RWPE1 (cell line): ENCODE results near the gene NUMA1.

ENCODE experiments used
- CTCF ChIA-PET: fragments of 350-600 bp; sonication (Branson Sonifier 250); formaldehyde crosslinking; extraction: SDS; loops from one replicate; lab custom pipeline; 2021; lab: Yijun Ruan, JAX
- POLR2A ChIA-PET: fragments of 400-600 bp; formaldehyde crosslinking; extraction: SDS; loops from one replicate; lab custom pipeline; 2020; ENCODE audit warnings: antibody characterized with exemption; ENCODE audit not compliant: low non-redundant PET; lab: Yijun Ruan, JAX
- DNase-seq: peaks from one replicate; pipeline ENCODE4 v3.0.0; 2012; ENCODE audit warnings: low spot score
- H3K27ac ChIP-seq: fragments of 450-650 bp; 2 replicates; pipeline ENCODE4 v1.5.1; 2017
- TF ChIP-seq, protein P1 (sequence below): fragments of 450-650 bp; conservative IDR thresholded peaks from 2 replicates; pipeline ENCODE4 v1.5.1; 2017; ENCODE audit warnings: low read depth, mild to moderate bottlenecking

The NUMA1 gene

DNA sequence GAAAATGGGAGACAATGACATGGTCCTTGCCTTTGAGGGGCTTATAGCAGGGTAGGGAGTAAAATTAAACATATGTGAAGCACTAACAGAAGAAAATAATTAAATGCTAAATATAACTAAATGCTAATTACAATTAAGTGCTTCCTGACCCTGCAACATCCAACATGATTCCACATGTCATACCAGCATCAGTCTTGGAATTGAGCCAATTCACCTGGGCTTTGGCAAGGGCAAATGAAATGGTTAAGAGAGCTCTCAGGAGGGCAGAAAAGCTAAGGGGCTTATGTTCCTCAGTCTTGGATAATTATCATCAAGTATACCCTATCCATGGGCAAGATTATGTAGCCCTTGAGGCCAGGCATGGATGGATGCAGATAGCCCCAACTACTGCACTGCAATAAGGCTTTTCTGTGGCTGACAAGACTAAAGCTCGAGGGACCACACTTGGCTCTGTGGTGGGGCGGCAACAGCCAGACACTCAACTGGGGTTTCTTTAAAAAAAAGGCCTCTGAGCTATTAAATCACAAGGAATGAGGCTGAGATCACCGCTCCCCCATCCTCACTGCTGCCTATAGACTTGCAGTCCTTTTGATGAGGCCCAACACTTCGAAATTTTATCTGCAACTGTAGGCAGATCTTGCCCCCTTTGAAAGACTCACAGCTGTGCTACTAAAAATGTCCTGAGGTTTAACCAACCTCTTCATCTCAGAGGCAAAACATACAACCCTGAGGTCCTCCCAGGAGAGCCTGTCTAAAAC is 42.6 kb downstream of the NUMA1 start:
- POLR2A ChIA-PET: no interaction called here
- H3K27ac ChIP-seq: peak overlapping the region; percentile 100

GRCh38 chr11:72036687-72037086 is 43.7 kb downstream of the NUMA1 start:
- ChIA-PET POLR2A (no interaction called here), CTCF (interaction anchor here (0.7 kb wide), 2 partner anchors 62 to 113 kb away, joined by 3 to 4 read pairs; no protein-coding TSS in a partner anchor)
- no peak overlapping the region for H3K27ac ChIP-seq
- DNase-seq: no peak
- TF ChIP-seq, protein P1, sequence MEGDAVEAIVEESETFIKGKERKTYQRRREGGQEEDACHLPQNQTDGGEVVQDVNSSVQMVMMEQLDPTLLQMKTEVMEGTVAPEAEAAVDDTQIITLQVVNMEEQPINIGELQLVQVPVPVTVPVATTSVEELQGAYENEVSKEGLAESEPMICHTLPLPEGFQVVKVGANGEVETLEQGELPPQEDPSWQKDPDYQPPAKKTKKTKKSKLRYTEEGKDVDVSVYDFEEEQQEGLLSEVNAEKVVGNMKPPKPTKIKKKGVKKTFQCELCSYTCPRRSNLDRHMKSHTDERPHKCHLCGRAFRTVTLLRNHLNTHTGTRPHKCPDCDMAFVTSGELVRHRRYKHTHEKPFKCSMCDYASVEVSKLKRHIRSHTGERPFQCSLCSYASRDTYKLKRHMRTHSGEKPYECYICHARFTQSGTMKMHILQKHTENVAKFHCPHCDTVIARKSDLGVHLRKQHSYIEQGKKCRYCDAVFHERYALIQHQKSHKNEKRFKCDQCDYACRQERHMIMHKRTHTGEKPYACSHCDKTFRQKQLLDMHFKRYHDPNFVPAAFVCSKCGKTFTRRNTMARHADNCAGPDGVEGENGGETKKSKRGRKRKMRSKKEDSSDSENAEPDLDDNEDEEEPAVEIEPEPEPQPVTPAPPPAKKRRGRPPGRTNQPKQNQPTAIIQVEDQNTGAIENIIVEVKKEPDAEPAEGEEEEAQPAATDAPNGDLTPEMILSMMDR: no peak

More for the DNA sequence above, 42.6 kb downstream of the NUMA1 start:
- TF ChIP-seq, protein P1: no peak
- DNase-seq: no peak
- CTCF ChIA-PET: interaction anchor here (0.6 to 3.7 kb wide), 3 partner anchors 13 to 538 kb away, joined by 3 to 18 read pairs (median 3); no protein-coding TSS in a partner anchor

DNA sequence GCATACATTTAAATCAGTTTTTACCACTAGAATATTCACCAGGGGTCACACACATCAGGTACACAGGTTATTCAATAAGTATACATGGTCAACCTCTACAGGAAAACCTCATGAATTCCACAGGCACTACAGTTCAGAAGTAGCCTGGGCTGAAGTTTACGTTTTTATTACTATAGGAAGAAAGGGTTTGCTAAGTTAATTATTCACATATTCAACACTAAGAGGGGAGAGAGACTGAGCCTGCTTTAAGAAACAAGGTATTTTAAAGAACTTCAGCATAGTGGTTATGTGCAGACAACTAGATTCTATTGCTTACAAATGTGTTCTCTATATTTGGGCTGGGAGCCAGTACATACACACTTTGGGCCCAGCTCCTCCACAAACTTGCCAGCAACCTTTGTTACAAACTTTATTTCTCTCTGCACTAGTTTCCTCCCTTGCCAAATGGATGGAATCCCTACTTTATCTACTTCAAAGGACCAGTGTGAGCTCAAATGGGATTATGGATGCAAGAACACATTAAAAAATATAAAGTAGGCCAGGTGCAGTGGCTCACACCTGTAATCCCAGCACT is 49.8 kb downstream of the NUMA1 start:
- POLR2A ChIA-PET: no interaction called here
- H3K27ac ChIP-seq: no peak overlapping the region
- CTCF ChIA-PET: interaction anchor here (0.7 to 1.2 kb wide), 2 partner anchors 61 to 403 kb away, joined by 3 to 4 read pairs; no protein-coding TSS in a partner anchor

GRCh38 chr11:72026090-72026489 is 54.3 kb downstream of the NUMA1 start:
- H3K27ac ChIP-seq: no peak overlapping the region; the same call in 1 of the 2 replicates
- TF ChIP-seq, protein P1: no peak
- ChIA-PET CTCF (interaction anchor here (0.6 to 3.7 kb wide), 8 partner anchors 60 to 446 kb away, joined by 3 to 44 read pairs (median 13); partner anchors contain the start of gene CLPB), POLR2A (no interaction called here)
- DNase-seq: no peak

More for the DNA sequence above, 49.8 kb downstream of the NUMA1 start:
- DNase-seq: no peak
- TF ChIP-seq, protein P1: no peak

DNA sequence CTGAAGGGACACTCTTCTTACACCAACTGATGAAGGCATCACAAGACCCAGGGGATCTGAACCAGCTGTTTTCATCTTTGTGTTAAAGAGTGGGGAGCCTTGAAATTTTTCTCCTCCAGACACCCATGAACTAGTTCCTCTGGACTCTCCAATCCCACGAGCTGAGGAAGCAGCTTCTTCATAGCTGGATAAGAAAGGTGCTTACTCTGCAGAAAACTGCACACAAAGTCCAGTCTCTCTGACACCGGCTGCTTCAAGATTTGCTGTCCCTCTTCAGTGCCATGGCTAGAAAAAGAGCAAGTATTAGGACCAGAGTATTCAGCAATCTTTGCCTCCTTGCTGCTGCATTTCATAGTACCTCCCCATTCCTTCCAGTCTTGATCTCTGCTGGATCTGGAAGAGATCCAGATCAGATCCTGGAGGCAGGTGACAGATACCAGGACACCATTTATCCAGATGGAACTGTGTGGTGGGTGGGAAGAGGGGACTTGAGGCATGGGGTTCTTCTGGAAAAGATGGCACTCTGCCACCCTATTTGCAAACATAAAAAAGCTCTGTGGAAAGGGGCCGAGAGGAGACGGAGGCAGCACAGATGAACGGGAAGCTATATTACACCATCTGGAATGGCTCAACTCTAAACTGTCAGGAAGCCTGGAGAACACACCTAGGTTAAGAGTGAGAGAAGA is 56.1 kb downstream of the NUMA1 start:
- DNase-seq: no peak
- TF ChIP-seq, protein P1: no peak
- ChIA-PET POLR2A (no interaction called here), CTCF (interaction anchor here (0.6 to 3.7 kb wide), 29 partner anchors 9 to 423 kb away, joined by 3 to 44 read pairs (median 6); no protein-coding TSS in a partner anchor)
- peak overlapping the region; percentile 80 for H3K27ac ChIP-seq

DNA sequence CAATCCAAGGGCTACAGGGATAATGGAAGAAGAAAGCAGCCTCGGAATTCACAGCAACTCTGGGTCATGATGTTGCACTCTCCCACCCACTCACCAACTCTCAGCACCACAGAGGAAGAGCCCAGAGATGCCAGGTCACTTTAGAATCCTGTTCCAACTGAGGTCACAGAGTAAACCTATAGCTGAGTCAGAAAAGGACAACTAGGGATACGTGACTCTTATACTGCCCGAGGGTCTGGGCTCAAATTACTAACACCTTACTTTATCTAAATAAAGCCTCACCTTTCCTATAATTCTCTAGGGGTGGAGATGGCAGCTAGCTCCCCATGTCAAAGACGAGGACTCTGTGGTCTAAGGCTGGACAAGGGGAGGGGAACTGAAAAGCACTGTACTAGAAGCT is 57.0 kb downstream of the NUMA1 start:
- H3K27ac ChIP-seq: no peak overlapping the region
- ChIA-PET POLR2A (no interaction called here), CTCF (interaction anchor here (3.7 kb wide), 1 partner anchor 67 kb away, joined by 44 read pairs; no protein-coding TSS in a partner anchor)
- TF ChIP-seq, protein P1: no peak
- DNase-seq: no peak
